Stimulated activated naive B cell treated with anti-CD40 and anti-IgM and Interleukin-4, amounts not matched to agents 10 μg/mL and 1 μg/mL and 100 μg/mL, for 72 hours (primary cell): ENCODE measurements around the gene KMT2B.

Experiments
- ATAC-seq, 2 donors: fragments of 150-1000 bp; cut with Tn5 transposase; replicated peaks; 2 replicates each; pipeline ENCODE4 v1.10.0; 2021; ENCODE audit warnings: moderate library complexity in 1 of 2
- DNase-seq: peaks from one replicate; pipeline ENCODE4 v3.0.0; 2021
- H3K27ac Mint-ChIP-seq: one replicate; pipeline ENCODE4 v1.8.0; 2022; ENCODE audit warnings: mild to moderate bottlenecking, mixed read lengths
- H3K27me3 Mint-ChIP-seq, 2 donors: one replicate each; pipeline ENCODE4 v1.8.0; 2022; ENCODE audit warnings: mixed read lengths in 2 of 2
- H3K36me3 Mint-ChIP-seq, 2 donors: one replicate each; pipeline ENCODE4 v1.8.0; 2022; ENCODE audit warnings: mixed read lengths in 2 of 2, mild to moderate bottlenecking in 1 of 2
- H3K4me1 Mint-ChIP-seq, 2 donors: one replicate each; pipeline ENCODE4 v1.8.0; 2022; ENCODE audit warnings: mixed read lengths in 2 of 2, mild to moderate bottlenecking in 1 of 2
- H3K4me3 Mint-ChIP-seq, 2 donors: one replicate each; pipeline ENCODE4 v1.8.0; 2022; ENCODE audit warnings: mild to moderate bottlenecking in 2 of 2, mixed read lengths in 2 of 2, moderate library complexity in 1 of 2
- H3K9me3 Mint-ChIP-seq, 2 donors: one replicate each; pipeline ENCODE4 v1.8.0; 2022; ENCODE audit warnings: mixed read lengths in 2 of 2, mild to moderate bottlenecking in 1 of 2

KMT2B gene

DNA sequence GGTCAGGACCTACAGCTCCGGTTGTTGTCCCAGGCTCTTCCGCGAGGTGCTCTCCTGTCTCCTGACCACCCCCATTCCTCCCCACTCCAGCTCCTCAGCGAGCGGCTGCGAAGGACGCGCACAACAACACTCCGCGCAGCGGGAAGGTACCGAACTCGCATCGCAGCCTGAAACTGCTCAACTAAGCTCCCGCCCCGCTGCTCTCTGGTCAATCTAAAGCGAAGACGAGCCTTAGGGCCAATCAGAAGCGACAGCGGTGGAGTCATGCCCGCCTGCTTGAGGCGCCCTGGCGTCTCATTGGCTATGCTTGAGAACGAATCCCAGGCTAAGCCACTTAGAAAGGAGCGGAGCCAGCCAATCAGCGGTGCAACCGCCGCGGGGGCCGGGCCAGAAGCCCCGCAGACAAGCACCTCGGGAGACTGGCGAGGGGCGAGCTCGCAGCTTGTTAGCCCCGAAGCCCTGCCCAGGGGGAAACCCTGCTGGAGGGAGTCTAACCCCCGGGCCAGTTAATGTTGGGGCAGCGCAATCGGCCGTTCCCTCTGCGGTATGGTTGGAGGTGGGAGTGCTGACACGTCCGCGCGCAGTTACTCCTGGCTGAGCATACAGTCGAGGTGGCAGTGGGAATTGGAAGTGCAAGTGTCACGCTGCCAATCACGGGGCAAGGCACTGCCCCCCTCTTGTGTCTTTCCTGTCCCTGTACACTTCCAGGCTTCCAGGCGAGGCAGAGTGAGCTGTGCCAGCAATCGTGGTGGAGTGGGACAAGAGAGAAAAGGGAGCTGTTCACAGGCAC, 15.4 kb upstream of the KMT2B start:
- ATAC-seq: peak; percentile 99 to 100
- Mint-ChIP-seq H3K27me3 (peaks cover 4 to 11% of the 10 kb centered on the region in 2 donors), H3K27ac (peak overlapping the region; percentile 95), H3K36me3 (peaks cover 2 to 3% of the 10 kb centered on the region in 2 donors), H3K4me3 (peak overlapping the region; percentile 93 to 95), H3K9me3 (peaks cover 0 to 3% of the 10 kb centered on the region in 2 donors), H3K4me1 (peaks cover 8 to 9% of the 10 kb centered on the region in 2 donors)
- DNase-seq: peak; percentile 92

GRCh38 chr19:35703343-35703742, 14.5 kb upstream of the KMT2B start:
- ATAC-seq (no peak), DNase-seq (no peak)
- peaks cover 0 to 3% of the 10 kb centered on the region in 2 donors for H3K9me3 Mint-ChIP-seq
- no peak overlapping the region for H3K4me3 Mint-ChIP-seq
- no peak overlapping the region for H3K27ac Mint-ChIP-seq
- peaks cover 5 to 9% of the 10 kb centered on the region in 2 donors for H3K4me1 Mint-ChIP-seq
- peaks cover 2 to 3% of the 10 kb centered on the region in 2 donors for H3K36me3 Mint-ChIP-seq
- H3K27me3 Mint-ChIP-seq: peaks cover 4 to 11% of the 10 kb centered on the region in 2 donors

DNA sequence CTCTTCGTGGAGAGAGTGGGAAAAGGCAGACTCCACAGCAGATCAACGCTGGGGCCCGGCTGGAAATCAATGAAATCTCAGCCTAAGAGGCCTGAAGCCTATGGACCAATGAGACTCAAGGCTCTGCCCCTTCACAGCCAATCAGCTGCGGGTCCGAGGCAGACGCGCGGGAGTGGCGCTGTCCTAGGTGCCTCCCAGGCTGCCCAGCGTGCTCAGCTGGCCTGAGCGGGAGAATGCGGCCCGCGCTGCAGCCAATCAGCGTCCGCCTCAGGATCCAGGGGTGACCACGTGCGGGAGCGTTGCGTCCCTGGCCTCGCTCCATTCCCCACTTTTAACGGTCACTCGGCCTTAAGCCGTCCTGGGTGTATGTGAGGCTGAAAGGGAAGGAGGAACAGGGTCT, 13.6 kb upstream of the KMT2B start, which contains the start of gene ZBTB32:
Gene ZBTB32 (plus strand): TSS at position 341 of the 400 bp plus-strand sequence. CDS start 10,069 bp downstream, outside the sequence.
- no peak for ATAC-seq
- DNase-seq: no peak
- Mint-ChIP-seq H3K9me3 (peaks cover 0 to 3% of the 10 kb centered on the region in 2 donors), H3K27ac (no peak within 1 kb of the TSS), H3K4me3 (no peak within 1 kb of the TSS), H3K27me3 (peaks cover 4 to 5% of the 10 kb centered on the region in 2 donors), H3K4me1 (peaks cover 5 to 9% of the 10 kb centered on the region in 2 donors), H3K36me3 (peaks cover 2 to 3% of the 10 kb centered on the region in 2 donors)

DNA sequence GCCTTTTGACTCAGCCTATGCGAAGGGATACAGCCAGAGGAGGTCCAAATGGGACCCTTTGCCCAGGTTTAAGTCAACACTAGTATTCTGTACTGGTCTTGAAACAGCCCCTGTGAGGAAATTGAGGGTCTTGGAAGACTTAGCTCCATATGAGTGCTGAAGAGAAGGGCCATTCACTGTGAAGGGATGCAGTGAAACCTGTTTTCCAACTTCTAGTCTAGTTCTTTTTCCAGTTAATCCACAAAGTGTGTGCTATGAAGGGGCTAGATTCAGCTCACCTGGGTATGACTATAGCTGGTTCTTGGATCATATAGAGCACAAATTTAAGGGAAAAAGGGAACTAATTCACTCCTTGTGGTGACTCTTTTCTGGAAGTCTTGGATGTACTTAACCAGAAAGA, 9.4 kb upstream of the KMT2B start:
- no peak overlapping the region for H3K4me3 Mint-ChIP-seq
- peaks cover 6 to 11% of the 10 kb centered on the region in 2 donors for H3K36me3 Mint-ChIP-seq
- H3K4me1 Mint-ChIP-seq: peaks cover 24 to 34% of the 10 kb centered on the region in 2 donors
- no peak overlapping the region for H3K27ac Mint-ChIP-seq
- DNase-seq (no peak), ATAC-seq (no peak)
- peaks cover 2 to 4% of the 10 kb centered on the region in 2 donors for H3K9me3 Mint-ChIP-seq
- no peaks in the 10 kb centered on the region for H3K27me3 Mint-ChIP-seq

- Mint-ChIP-seq H3K36me3 (peaks cover 12 to 31% of the 10 kb centered on the region in 2 donors), H3K27me3 (no peaks in the 10 kb centered on the region), H3K4me3 (peak overlapping the region; percentile 62 to 81), H3K4me1 (peaks cover 46 to 61% of the 10 kb centered on the region in 2 donors), H3K9me3 (peaks cover 2 to 4% of the 10 kb centered on the region in 2 donors), H3K27ac (peak overlapping the region; percentile 99)
- ATAC-seq (peak; percentile 62 to 71), DNase-seq (peak; percentile 76)
Observed at GRCh38 chr19:35710784-35711723, 6.7 kb upstream of the KMT2B start.

GRCh38 chr19:35712567-35713505, 5.0 kb upstream of the KMT2B start:
- Mint-ChIP-seq H3K4me3 (peak overlapping the region; percentile 88 to 97), H3K9me3 (peaks cover 2 to 4% of the 10 kb centered on the region in 2 donors), H3K27me3 (no peaks in the 10 kb centered on the region), H3K4me1 (peaks cover 51 to 69% of the 10 kb centered on the region in 2 donors), H3K36me3 (peaks cover 14 to 38% of the 10 kb centered on the region in 2 donors), H3K27ac (peak overlapping the region; percentile 99)
- ATAC-seq (peak; percentile 19 to 22), DNase-seq (peak; percentile 44)

GRCh38 chr19:35713506-35713850, 4.3 kb upstream of the KMT2B start:
- Mint-ChIP-seq H3K9me3 (peaks cover 2 to 4% of the 10 kb centered on the region in 2 donors), H3K27me3 (no peaks in the 10 kb centered on the region), H3K4me3 (peak overlapping the region; percentile 88 to 97), H3K27ac (peak overlapping the region; percentile 99), H3K36me3 (peaks cover 14 to 38% of the 10 kb centered on the region in 2 donors), H3K4me1 (peaks cover 51 to 69% of the 10 kb centered on the region in 2 donors)
- DNase-seq: no peak
- no peak for ATAC-seq

- Mint-ChIP-seq H3K36me3 (peaks cover 17 to 38% of the 10 kb centered on the region in 2 donors), H3K4me3 (peak overlapping the region; percentile 88 to 97), H3K27me3 (no peaks in the 10 kb centered on the region), H3K9me3 (peaks cover 2 to 4% of the 10 kb centered on the region in 2 donors), H3K4me1 (peaks cover 54 to 73% of the 10 kb centered on the region in 2 donors), H3K27ac (peak overlapping the region; percentile 99)
- no peak for ATAC-seq
- no peak for DNase-seq
Observed at GRCh38 chr19:35713904-35714495, 3.8 kb upstream of the KMT2B start.

GRCh38 chr19:35714601-35715354, 3.0 kb upstream of the KMT2B start:
- H3K27me3 Mint-ChIP-seq: no peaks in the 10 kb centered on the region
- ATAC-seq: no peak
- no peak for DNase-seq
- peaks cover 60 to 81% of the 10 kb centered on the region in 2 donors for H3K4me1 Mint-ChIP-seq
- peaks cover 2 to 4% of the 10 kb centered on the region in 2 donors for H3K9me3 Mint-ChIP-seq
- peak overlapping the region; percentile 88 to 97 for H3K4me3 Mint-ChIP-seq
- peaks cover 21 to 42% of the 10 kb centered on the region in 2 donors for H3K36me3 Mint-ChIP-seq
- H3K27ac Mint-ChIP-seq: peak overlapping the region; percentile 99

GRCh38 chr19:35715355-35715809, 2.4 kb upstream of the KMT2B start:
- peaks cover 62 to 82% of the 10 kb centered on the region in 2 donors for H3K4me1 Mint-ChIP-seq
- no peak for DNase-seq
- no peak for ATAC-seq

DNA sequence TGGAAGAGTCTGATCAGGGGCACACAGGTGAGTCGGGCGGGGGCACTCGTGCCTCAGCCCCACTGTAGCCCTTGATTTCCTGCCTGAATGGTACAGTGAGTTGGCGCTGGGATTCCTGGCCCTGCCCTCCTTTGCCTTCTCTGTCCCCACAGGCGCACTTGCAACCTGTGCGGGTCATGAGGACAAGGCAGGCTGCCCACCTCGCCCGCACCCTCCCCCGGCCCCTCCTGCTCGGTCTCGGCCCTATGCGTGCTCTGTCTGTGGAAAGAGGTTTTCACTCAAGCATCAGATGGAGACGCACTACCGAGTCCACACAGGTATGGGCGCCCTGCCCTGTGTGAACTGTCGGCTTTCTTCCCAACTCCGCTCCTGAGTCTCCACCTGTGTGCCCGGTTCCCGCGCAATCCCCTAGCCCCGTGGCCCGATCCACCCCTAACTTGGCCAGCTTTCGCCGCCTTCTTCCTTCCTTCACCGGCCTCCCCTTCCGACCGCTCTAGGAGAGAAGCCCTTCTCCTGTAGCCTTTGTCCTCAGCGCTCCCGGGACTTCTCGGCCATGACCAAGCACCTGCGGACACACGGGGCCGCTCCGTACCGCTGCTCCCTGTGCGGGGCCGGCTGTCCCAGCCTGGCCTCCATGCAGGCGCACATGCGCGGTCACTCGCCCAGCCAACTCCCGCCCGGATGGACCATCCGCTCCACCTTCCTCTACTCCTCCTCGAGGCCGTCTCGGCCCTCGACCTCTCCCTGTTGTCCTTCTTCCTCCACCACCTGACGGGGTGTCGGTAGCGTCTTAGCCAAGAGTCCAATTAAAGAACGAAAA, 1.6 kb upstream of the KMT2B start:
- H3K27me3 Mint-ChIP-seq: no peaks in the 10 kb centered on the region
- peak in 1 of 2 donors; percentile 0 for ATAC-seq
- peaks cover 59 to 80% of the 10 kb centered on the region in 2 donors for H3K4me1 Mint-ChIP-seq
- H3K4me3 Mint-ChIP-seq: peak overlapping the region; percentile 88 to 97
- no peak for DNase-seq
- H3K9me3 Mint-ChIP-seq: peaks cover 2 to 4% of the 10 kb centered on the region in 2 donors
- peaks cover 31 to 52% of the 10 kb centered on the region in 2 donors for H3K36me3 Mint-ChIP-seq
- H3K27ac Mint-ChIP-seq: peak overlapping the region; percentile 93

More at GRCh38 chr19:35715355-35715809, 2.4 kb upstream of the KMT2B start:
- peaks cover 2 to 4% of the 10 kb centered on the region in 2 donors for H3K9me3 Mint-ChIP-seq
- H3K4me3 Mint-ChIP-seq: peak overlapping the region; percentile 88 to 97
- H3K27me3 Mint-ChIP-seq: no peaks in the 10 kb centered on the region
- peaks cover 25 to 46% of the 10 kb centered on the region in 2 donors for H3K36me3 Mint-ChIP-seq
- peak overlapping the region; percentile 93 for H3K27ac Mint-ChIP-seq
